GM12875 (cell line): Measurements from ENCODE around the gene POLR1H.

Experiments used
- H3K4me3 ChIP-seq: one replicate; pipeline ENCODE4 v1.5.1; 2011; ENCODE audit warnings: low read depth, low read length, control low read depth
- TF ChIP-seq, protein P1 (sequence below): IDR thresholded peaks from 2 replicates; pipeline ENCODE4 v1.5.1; 2011; ENCODE audit warnings: low read depth, mild to moderate bottlenecking, control low read depth, inconsistent platforms, low read length, moderate library complexity, borderline replicate concordance; ENCODE audit not compliant: insufficient read depth

POLR1H gene

DNA sequence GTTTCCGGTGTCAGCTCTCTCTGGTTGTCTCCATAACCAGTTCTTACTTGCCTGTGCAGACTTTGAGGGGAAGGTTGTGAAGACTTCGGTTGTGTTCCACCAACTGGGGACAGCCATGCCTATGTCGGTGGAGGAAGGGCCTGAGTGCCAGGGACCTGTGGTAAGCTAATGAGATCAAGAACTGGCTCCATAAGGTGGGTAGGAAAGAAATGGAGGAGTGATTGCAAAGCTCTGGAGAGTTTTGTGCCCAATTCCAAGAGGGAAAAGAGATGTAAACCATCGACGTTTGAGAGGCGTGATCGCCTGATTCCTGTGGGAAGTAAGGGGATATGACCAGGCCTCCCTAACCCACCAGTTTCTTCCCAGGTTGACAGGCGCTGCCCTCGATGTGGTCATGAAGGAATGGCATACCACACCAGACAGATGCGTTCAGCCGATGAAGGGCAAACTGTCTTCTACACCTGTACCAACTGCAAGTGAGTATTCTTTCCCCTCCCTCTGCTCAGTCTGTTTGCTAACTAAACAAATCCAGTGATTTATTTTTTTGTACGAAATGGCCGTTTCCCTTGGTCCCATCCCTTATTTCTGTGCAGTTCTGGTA is 893 bp downstream of the POLR1H start:
- peak overlapping the region; percentile 63 for H3K4me3 ChIP-seq
- TF ChIP-seq, protein P1, sequence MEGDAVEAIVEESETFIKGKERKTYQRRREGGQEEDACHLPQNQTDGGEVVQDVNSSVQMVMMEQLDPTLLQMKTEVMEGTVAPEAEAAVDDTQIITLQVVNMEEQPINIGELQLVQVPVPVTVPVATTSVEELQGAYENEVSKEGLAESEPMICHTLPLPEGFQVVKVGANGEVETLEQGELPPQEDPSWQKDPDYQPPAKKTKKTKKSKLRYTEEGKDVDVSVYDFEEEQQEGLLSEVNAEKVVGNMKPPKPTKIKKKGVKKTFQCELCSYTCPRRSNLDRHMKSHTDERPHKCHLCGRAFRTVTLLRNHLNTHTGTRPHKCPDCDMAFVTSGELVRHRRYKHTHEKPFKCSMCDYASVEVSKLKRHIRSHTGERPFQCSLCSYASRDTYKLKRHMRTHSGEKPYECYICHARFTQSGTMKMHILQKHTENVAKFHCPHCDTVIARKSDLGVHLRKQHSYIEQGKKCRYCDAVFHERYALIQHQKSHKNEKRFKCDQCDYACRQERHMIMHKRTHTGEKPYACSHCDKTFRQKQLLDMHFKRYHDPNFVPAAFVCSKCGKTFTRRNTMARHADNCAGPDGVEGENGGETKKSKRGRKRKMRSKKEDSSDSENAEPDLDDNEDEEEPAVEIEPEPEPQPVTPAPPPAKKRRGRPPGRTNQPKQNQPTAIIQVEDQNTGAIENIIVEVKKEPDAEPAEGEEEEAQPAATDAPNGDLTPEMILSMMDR = no peak

DNA sequence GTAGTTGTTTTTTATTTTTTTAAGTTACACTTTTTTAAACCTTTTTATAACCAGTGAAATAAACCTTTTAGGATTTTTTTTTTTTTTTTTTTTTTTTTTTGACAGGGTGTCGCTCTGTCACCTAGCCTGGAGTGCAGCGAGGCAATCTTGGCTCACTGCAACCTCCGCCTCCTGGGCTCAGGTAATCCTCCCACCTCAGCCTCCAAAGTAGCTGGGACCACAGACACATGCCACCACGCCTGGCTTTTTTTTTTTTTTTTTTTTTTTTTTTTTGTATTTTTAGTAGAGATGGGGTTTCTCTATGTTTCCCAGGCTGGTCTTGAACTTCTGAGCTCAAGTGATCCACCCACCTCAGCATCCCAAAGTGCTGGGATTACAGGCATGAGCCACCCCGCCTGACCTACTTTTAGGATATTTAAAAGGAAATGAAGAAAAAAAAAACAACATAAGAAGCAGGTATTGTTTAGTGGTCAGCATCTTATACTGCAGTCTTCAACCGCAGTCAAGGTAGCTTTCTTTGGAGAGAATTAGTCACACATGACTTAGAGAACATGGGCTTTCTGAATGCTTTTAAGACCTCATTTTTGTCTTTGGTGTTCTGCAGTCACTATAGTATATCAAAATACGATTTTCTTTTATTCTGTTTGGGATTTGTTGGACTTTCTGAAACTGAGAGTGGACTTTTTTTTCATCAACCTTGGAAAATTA is 1.6 kb downstream of the POLR1H start:
- TF ChIP-seq, protein P1 = no peak
- no peak overlapping the region for H3K4me3 ChIP-seq

DNA sequence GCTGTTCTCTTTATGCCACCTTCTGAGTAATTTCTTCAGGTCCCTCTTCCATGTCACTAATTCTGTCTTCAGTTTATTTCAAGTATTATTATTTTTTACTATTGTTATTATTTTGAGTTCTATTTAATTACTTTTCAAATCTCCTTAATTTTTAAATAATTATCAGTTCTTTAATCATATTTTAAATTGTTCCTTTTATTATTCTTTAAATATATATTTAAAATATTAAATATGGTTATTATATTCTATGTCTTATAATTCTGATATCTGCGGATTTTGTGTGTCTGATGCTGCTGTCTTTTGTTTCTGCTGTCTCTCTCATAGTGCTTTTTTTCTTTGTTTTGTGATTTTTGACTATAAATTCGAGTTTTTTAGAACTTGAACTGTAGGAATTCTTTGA is 2.2 kb downstream of the POLR1H start:
- no peak overlapping the region for H3K4me3 ChIP-seq
- TF ChIP-seq, protein P1 = no peak

DNA sequence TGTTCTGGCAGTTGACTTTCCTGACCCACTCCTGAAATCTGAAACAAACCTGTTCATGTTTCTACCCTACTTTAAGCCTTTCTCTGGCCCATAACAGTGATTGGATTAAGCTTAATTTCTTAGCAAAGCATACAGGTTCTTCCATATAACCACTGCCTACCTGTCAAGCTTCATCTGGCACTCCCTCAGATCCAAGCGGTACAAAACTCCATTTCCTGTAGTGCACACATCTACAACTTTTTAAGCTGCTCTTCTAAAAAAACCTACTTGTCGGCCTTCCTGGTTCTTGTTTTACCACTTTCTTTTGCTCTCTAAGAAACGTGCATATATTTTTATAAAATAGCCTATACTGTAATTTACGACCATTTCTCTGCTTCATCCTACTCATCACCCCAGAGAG is 5.0 kb downstream of the POLR1H start:
- TF ChIP-seq, protein P1 = no peak
- peak overlapping the region; percentile 49 for H3K4me3 ChIP-seq

DNA sequence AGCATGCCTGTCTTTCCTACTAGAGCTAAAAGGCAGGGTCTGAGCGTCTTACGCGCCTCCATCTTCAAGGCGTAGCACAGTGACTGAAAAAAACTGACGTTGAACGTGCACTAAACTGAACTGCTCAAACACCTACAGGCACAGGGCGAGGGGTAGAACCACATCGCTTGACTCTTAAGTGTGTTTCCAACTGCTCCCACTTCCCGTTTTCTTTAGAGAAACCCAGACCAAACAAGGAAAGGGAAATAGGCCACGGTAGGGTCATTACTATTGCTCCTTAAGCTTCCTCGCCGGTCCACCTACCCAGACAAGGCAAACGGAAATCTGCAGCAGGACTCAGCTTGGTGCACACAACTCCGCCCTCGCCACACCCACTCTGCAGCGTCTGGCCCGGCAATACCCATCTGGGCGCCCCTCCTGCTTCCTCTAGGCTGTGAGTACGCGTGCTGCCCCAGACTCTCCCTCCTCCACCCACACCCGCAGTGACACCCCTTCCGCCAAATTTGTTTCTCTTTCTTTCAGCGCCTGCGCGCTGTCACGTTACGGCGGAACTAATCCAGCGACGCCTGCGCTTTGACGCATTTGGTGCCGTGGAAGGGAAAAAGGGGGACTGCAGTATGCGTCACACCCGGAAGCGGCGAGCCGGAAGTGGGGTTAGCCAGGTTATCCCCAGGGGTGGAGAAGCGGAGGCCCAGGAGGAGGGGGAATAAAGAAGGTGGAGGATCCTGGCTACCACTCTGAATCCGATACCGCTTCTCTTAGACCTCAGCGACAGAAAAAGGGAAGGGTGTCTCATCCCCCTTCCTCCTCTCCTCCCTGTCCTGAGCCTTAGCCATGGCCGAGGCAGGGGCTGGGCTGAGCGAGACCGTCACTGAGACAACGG is 5.8 kb downstream of the POLR1H start, which contains the start of gene PPP1R11:
Gene PPP1R11 (plus strand): TSS at position 622 of the 883 bp plus-strand sequence. CDS start 213 bp downstream, at position 835.
- TF ChIP-seq, protein P1 = no peak
- peak within 1 kb of the TSS; percentile 60 for H3K4me3 ChIP-seq

DNA sequence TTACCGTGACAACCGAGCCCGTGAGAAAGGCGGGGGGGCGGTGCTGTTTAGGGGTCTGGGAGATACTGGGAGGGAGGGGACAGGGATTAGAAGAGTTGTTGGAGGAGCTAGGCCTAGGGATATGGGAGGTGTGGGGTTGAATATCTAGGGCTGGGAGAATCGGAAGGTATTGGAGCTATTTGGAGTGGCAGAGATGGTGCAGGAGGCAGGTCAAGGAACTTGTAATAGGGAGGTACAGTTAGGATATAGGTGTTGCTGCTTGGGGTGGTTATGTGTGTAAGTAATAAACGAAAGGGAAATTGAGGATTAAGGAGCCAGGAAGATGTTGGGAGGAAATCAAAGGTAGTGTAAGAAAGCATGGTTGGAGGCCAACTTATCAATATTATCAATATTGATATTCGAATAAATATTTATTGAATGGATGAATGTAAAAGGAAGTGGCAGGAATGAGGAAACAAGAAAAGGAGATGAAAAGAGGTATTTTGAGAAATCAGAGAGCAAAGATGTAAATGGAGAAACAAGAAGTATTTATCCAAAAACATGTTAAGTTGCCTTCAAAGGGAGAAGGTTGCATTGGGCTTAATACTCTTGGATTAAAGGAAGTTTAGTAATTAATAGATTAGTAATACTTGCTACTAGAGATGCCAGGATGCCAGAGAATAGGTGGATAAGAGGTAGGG is 6.5 kb downstream of the POLR1H start:
- TF ChIP-seq, protein P1 = no peak
- H3K4me3 ChIP-seq = peak overlapping the region; percentile 60
